ENCODE measurements around the gene HOXC5. TPM values are rescaled to one million over a fixed set of nuclear protein-coding genes. Genes with fewer than 3 reads are reported as not detected.

The HOXC5 gene
- total and polyA plus RNA-seq, 2 donors (not counting 1 experiment from before 2014, with no cell fraction given), result not detected

DNA sequence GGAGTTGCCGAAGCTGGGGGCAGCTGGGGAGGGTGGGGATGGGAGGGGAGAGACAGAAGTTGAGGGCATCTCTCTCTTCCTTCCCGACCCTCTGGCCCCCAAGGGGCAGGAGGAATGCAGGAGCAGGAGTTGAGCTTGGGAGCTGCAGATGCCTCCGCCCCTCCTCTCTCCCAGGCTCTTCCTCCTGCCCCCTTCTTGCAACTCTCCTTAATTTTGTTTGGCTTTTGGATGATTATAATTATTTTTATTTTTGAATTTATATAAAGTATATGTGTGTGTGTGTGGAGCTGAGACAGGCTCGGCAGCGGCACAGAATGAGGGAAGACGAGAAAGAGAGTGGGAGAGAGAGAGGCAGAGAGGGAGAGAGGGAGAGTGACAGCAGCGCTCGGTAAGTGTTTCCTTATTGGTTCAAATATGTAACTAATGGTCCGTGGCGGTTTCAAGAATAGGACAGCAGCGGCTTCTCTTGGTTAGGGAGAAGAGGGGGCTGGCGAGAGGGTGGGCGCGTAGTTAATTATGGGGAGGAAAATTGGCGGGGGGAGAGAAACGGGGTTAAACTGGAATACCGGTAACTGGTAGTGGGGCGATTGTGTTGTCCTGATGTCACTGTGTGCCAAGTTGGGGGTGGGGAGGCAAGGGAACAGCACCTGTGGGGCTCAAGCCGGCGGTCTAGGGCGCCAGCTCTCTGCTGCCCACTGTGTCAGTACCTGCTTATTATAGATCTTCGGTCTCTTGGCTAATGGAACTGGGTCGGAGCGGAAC is 15.6 kb upstream of the HOXC5 start:
- Histone ChIP-seq H3K4me3 (ENCODE audit: control extremely low read depth in 1 of 5, extremely low read depth in 1 of 5, insufficient read depth in 1 of 5, low read depth in 2 of 5, low read length in 4 of 5) (peak overlapping the region in 4 of 5 experiments; percentile 43 to 71 (median 48)), H3K27me3 (replicated peaks in 1 of 4; ENCODE audit: control extremely low read depth in 1 of 4, control insufficient read depth in 3 of 4, insufficient read depth in 4 of 4, low read length in 3 of 4) (peaks cover 0 to 92% (median 72%) of the 10 kb centered on the region in 4 experiments), H3K79me2 (ENCODE audit: control insufficient read depth, insufficient read depth, low read length) (no peaks in the 10 kb centered on the region), H3K4me2 (replicated peaks; ENCODE audit: low read depth, low read length, poor library complexity, severe bottlenecking) (peak overlapping the region; percentile 88), H3K4me1 (ENCODE audit: control insufficient read depth in 2 of 2, insufficient read depth in 2 of 2, low read length in 2 of 2) (peaks cover 25 to 45% of the 10 kb centered on the region in 2 donors), H3K9me3 (ENCODE audit: control extremely low read depth in 1 of 3, control insufficient read depth in 2 of 3, insufficient read depth in 1 of 3, low read length in 2 of 3) (peaks cover 0 to 45% (median 6%) of the 10 kb centered on the region in 3 donors), H2AFZ (ENCODE audit: insufficient read depth, low read depth, low read length, poor library complexity, severe bottlenecking) (peak overlapping the region; percentile 82), H3K27ac (ENCODE audit: low read length in 2 of 2) (no peak overlapping the region), H3K36me3 (replicated peaks in 1 of 2; ENCODE audit: control extremely low read depth in 1 of 2, control insufficient read depth in 1 of 2, extremely low read depth in 1 of 2, insufficient read depth in 2 of 2, low read length in 1 of 2) (no peaks in the 10 kb centered on the region), H3K9ac (ENCODE audit: low read length) (peak overlapping the region; percentile 70), H4K20me1 (ENCODE audit: control insufficient read depth, insufficient read depth, low read length, poor library complexity, severe bottlenecking) (no peaks in the 10 kb centered on the region)
- no peak for DNase-seq
- CTCF ChIA-PET, result interaction anchor here (0.9 to 3.9 kb wide), 13 partner anchors 8 to 191 kb away, joined by 3 to 31 read pairs (median 4); partner anchors contain the start of genes HOXC5, HOXC6 and HOXC8
- Mint-ChIP-seq H3K27ac (peak overlapping the region; percentile 83), H3K4me1 (peaks cover 22% of the 10 kb centered on the region), H3K4me3 (peak overlapping the region; percentile 90), H3K9me3 (ENCODE audit: insufficient read depth) (no peaks in the 10 kb centered on the region), H3K27me3 (peaks cover 65% of the 10 kb centered on the region)
- peak; percentile 36 for ATAC-seq (ENCODE audit: low read depth)
- intact Hi-C loops (cut with micrococcal nuclease), result no loop called here
- TF ChIP-seq, protein P1, sequence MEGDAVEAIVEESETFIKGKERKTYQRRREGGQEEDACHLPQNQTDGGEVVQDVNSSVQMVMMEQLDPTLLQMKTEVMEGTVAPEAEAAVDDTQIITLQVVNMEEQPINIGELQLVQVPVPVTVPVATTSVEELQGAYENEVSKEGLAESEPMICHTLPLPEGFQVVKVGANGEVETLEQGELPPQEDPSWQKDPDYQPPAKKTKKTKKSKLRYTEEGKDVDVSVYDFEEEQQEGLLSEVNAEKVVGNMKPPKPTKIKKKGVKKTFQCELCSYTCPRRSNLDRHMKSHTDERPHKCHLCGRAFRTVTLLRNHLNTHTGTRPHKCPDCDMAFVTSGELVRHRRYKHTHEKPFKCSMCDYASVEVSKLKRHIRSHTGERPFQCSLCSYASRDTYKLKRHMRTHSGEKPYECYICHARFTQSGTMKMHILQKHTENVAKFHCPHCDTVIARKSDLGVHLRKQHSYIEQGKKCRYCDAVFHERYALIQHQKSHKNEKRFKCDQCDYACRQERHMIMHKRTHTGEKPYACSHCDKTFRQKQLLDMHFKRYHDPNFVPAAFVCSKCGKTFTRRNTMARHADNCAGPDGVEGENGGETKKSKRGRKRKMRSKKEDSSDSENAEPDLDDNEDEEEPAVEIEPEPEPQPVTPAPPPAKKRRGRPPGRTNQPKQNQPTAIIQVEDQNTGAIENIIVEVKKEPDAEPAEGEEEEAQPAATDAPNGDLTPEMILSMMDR (IDR thresholded peaks at IDR 0.05), result no peak
- peak; percentile 65 for TF ChIP-seq EZH2 (IDR thresholded peaks at IDR 0.05; ENCODE audit: borderline replicate concordance, insufficient read depth, low read depth, low read length, poor library complexity, severe bottlenecking)
- WGBS (ENCODE audit: insufficient coverage), result 4% methylated on average over 21 of the region's 24 CpGs
- POLR2A ChIA-PET, result interaction anchor here (0.7 to 1.5 kb wide), 7 partner anchors 11 to 797 kb away, joined by 3 to 10 read pairs (median 6); partner anchors contain the start of gene HOXC6
